Glomerular visceral epithelial cell (primary cell): ENCODE data around the gene HNF4A.

Source experiments
- DNase-seq: peaks from one replicate; pipeline ENCODE4 v3.0.0-alpha.2; 2016; ENCODE audit errors: extremely low spot score

The HNF4A gene

DNA sequence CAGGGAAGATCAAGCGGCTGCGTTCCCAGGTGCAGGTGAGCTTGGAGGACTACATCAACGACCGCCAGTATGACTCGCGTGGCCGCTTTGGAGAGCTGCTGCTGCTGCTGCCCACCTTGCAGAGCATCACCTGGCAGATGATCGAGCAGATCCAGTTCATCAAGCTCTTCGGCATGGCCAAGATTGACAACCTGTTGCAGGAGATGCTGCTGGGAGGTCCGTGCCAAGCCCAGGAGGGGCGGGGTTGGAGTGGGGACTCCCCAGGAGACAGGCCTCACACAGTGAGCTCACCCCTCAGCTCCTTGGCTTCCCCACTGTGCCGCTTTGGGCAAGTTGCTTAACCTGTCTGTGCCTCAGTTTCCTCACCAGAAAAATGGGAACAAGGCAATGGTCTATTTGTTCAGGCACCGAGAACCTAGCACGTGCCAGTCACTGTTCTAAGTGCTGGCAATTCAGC, 68.6 kb downstream of the HNF4A start:
- no peak for DNase-seq

DNA sequence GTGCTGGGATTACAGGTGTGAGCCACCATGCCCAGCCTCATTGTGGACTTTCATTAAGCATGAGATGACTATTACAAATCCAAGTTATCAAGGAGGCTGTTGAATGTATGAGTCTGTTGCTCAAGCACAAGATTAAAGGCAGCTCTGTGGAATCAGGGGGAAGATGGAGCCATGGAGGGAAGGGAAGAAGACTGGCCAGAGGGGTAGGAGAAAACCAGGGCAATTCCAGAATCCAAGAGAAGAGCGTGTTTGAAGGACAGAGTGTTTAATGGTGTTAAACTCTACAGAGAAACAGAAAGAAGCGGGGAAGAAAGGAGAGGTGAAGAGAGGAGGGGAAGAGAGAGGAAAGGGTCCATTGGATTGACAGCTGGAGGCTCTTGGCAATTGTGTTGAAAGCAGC, 70.4 kb downstream of the HNF4A start:
- DNase-seq: no peak

DNA sequence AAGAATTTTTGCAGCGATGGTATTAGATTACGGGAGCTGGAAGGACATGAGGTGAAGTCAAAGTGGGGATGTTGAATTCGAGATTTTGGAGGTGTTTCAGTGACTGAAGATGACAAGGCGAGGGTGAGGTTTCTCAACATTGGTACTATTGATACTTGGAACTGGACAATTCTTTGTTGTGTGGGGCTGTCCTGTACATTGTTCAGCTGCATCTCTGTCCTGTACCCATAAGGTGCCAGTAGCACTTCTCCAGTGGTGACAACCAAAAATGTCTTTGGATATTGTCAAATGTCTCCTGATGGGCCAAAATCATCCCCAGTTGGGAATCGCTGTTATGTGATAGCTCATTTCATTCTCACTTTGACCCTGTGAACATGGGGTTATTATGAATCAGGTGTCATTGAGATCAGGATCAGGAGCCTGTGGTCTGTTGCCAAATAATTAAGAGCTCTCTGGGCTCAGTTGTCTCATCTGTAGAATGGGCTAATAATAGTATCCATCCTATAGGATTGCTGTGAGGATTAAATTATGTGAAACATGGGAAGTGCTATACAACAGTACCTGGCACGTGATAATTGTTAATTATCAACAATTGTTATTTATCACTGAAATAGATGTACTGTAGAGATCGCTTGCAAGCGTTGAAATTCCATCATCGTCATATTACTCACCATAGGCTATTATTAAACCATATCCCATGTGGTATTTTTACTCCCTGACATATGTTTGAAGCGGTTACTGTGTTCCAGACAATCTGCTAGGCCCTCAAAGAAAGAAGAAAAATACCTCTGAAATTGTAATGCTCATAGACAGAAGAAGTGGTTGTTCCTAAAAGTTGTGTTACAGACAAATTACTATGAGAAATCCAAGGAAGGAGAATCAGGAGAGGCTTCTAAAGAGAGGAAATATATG, 71.6 kb downstream of the HNF4A start:
- DNase-seq: no peak

DNA sequence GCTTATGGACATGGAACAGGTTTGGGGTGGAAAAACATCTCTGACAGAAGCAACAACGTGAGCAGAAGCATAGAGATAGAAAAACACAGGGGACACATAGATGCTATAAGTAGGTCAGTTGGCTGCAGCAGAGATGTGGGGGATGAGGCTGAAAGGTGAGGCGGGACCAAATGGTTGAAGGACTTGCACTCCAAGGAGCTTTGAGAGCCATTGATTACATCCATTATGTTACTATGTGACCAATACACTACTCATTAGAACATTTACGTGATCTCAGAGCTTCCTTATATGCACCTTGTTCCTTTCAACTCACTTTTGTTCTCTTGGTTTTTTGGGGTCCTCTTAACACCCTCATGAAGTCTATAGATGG, 72.3 kb downstream of the HNF4A start:
- DNase-seq: no peak

DNA sequence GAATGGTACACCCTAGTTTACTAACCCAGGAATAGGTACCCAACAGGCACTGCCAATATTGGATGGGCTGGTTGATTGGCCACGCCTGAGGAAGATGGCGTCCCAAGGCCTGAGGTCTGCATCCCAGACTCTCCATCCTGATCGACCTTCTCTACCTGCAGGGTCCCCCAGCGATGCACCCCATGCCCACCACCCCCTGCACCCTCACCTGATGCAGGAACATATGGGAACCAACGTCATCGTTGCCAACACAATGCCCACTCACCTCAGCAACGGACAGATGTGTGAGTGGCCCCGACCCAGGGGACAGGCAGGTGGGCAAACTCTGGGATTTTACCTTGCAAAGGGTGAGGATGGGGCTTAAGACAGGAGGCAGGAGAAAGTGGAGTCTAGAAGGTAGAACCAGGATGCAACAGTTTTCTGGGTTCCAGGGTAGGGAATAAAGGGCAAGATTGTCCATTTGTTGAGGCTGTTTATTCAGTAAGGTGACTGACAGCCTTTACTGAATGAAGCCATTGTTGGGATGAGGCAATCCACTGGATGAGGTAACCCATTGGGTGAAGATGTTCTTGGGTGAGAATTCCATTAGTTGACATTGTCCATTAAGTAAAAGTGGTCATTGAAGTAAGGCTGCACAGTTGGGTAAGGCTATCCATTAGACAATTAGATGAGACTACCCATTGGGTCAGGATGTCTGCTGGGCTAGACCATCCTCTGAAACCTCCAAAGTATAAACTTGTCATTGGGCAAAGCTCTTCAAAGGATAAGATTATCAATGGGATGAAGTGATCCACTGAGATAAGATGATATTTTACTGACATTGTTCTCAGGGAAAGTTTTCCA, 72.9 kb downstream of the HNF4A start:
- no peak for DNase-seq

DNA sequence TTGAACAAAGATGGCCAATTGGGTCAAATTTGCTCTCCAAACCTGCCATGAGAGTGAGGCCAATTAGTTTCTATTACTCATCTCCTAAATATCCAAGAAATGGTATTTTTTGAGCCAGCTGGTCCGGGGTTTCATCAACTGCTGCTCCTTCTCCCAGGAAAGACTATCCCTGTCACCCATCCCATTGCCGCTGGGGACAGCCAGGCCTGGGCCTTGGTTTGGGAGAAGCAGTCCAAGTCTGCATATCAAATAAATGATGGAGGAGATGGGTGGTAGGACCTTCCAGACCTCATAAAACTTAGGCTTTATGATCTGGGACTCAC, 73.5 kb downstream of the HNF4A start:
- DNase-seq: no peak

DNA sequence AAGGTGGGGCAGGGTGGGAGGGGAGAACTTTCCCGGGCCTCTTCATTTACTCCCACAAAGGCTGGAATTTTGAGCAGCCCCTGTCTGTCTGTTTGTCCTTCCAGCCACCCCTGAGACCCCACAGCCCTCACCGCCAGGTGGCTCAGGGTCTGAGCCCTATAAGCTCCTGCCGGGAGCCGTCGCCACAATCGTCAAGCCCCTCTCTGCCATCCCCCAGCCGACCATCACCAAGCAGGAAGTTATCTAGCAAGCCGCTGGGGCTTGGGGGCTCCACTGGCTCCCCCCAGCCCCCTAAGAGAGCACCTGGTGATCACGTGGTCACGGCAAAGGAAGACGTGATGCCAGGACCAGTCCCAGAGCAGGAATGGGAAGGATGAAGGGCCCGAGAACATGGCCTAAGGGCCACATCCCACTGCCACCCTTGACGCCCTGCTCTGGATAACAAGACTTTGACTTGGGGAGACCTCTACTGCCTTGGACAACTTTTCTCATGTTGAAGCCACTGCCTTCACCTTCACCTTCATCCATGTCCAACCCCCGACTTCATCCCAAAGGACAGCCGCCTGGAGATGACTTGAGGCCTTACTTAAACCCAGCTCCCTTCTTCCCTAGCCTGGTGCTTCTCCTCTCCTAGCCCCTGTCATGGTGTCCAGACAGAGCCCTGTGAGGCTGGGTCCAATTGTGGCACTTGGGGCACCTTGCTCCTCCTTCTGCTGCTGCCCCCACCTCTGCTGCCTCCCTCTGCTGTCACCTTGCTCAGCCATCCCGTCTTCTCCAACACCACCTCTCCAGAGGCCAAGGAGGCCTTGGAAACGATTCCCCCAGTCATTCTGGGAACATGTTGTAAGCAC, 74.1 kb downstream of the HNF4A start:
- no peak for DNase-seq

DNA sequence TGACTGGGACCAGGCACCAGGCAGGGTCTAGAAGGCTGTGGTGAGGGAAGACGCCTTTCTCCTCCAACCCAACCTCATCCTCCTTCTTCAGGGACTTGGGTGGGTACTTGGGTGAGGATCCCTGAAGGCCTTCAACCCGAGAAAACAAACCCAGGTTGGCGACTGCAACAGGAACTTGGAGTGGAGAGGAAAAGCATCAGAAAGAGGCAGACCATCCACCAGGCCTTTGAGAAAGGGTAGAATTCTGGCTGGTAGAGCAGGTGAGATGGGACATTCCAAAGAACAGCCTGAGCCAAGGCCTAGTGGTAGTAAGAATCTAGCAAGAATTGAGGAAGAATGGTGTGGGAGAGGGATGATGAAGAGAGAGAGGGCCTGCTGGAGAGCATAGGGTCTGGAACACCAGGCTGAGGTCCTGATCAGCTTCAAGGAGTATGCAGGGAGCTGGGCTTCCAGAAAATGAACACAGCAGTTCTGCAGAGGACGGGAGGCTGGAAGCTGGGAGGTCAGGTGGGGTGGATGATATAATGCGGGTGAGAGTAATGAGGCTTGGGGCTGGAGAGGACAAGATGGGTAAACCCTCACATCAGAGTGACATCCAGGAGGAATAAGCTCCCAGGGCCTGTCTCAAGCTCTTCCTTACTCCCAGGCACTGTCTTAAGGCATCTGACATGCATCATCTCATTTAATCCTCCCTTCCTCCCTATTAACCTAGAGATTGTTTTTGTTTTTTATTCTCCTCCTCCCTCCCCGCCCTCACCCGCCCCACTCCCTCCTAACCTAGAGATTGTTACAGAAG, 75.0 kb downstream of the HNF4A start:
- no peak for DNase-seq

DNA sequence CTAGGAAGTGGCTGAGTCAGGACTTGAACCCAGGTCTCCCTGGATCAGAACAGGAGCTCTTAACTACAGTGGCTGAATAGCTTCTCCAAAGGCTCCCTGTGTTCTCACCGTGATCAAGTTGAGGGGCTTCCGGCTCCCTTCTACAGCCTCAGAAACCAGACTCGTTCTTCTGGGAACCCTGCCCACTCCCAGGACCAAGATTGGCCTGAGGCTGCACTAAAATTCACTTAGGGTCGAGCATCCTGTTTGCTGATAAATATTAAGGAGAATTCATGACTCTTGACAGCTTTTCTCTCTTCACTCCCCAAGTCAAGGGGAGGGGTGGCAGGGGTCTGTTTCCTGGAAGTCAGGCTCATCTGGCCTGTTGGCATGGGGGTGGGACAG, 75.6 kb downstream of the HNF4A start:
- no peak for DNase-seq

DNA sequence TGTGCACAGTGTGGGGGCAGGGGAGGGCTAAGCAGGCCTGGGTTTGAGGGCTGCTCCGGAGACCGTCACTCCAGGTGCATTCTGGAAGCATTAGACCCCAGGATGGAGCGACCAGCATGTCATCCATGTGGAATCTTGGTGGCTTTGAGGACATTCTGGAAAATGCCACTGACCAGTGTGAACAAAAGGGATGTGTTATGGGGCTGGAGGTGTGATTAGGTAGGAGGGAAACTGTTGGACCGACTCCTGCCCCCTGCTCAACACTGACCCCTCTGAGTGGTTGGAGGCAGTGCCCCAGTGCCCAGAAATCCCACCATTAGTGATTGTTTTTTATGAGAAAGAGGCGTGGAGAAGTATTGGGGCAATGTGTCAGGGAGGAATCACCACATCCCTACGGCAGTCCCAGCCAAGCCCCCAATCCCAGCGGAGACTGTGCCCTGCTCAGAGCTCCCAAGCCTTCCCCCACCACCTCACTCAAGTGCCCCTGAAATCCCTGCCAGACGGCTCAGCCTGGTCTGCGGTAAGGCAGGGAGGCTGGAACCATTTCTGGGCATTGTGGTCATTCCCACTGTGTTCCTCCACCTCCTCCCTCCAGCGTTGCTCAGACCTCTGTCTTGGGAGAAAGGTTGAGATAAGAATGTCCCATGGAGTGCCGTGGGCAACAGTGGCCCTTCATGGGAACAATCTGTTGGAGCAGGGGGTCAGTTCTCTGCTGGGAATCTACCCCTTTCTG, 76.2 kb downstream of the HNF4A start:
- no peak for DNase-seq

DNA sequence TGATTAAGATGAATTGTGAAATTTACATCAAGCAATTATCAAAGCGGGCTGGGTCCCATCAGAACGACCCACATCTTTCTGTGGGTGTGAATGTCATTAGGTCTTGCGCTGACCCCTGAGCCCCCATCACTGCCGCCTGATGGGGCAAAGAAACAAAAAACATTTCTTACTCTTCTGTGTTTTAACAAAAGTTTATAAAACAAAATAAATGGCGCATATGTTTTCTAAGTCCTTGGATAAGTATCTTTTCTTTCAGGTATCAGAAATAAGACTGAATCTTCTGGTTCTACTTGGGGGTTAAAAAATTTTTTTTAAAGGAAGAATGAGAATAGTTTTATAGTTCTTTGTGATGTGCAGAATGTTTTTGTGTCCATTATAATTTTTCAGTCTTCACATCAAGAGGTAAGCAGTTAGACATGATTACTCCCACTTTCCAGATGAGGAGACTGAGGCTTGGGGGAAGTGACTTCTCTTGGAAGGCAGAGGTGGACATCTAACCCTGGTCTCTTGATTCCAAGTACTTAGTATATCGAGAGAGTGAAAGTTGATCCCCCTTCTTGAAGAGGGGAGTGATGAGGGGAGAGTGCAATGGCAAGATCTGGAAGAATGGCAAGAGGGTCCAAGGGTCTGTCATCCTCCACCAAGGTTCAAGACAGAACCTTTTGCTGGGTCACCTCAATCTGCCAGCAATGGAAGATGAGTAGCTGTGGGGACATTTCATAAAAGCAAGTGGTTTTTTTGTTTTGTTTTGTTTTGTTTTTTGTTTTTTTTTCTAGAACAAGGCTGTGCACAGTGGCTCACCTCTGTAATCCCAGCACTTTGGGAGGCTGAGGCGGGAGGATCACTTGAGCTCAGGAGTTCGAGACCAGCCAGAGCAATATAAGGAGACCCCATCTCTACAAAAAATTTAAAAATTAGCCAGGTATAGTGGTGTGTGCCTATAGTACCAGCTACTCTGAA, 77.4 kb downstream of the HNF4A start:
- no peak for DNase-seq

DNA sequence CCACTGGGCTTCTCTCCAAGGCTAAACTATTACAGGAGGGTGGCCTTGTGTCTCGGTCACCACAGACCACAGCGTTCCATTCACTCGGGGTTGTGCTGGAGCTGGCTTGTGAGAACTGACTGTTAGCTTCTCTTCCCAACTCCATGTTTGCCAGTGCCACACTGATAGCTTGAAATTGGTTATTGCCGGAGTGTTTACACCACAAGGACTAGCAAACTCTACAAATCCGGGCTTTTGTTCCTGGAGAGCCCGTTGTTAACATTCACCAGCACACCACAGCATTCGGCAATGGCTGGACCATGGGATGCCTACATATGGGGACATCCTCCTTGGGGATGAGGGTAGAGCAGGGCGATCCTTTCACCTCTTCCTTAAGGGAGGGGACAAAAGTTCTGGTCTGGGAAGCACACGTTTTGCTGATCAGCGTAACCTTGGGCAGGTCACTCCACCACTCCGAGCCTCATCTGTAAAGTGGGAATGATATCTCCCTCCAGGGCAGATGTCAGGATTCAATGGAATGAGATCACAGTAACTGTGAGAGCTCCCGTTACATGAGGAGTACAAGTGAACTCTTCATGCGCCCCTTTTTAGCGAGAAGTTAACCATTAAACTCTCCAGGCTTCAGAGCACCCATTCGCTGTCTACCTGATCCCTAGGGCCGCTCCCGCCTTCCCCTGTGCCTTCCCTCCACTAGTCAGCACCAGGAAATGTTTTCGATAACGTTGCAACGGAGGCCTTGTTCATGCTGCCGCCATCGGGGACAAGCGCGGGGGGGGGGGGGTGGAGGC, 78.4 kb downstream of the HNF4A start:
- no peak for DNase-seq

DNA sequence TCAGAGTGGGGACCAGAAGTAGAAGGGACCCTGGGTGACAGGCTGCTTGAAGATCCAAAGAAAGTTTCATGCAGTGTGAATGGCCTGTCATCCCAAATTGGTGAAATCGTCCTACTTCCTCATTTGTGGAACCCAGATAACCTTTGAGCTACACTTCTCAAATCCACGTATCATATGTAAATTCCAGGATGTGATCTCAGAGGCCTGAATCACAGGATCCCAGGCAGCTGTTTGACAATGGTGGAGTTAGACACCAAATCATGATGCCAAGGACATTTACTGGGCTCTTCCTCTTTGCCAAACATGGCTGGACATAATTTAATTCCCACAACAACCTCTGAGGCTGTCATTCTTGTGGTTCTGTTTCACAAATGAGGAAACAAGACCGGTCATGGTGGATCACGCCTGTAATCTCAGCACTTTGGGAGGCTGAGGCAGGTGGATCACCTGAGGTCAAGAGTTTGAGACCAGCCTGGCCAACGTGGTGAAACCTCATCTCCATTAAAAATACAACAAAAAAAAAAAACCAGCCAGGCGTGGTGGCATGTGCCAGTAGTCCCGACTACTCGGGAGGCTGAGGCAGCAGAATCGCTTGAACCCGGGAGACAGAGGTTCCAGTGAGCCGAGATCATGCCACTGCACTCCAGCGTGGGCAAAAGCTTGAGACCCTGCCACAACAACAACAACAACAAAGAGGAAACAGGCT, 80.3 kb downstream of the HNF4A start:
- no peak for DNase-seq

DNA sequence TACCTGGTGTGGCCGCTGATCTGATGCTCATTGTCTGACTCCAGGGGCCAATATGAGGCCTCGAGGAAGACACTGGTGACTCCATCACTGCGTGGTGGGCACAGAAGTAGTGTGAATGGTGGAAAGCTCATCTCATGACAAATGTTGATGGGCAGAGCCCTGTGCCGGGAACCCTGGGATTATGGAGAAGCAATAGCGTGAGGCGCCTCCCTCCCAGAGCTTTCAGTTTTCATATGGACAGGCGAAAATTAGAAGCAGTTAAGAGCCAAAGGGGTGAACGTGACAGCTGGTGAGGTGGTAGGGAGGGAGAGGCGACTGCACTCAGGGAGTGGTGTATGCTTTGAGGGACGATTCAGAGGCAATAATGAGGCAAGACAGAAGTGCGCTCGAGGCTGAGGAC, 80.9 kb downstream of the HNF4A start:
- DNase-seq: no peak

DNA sequence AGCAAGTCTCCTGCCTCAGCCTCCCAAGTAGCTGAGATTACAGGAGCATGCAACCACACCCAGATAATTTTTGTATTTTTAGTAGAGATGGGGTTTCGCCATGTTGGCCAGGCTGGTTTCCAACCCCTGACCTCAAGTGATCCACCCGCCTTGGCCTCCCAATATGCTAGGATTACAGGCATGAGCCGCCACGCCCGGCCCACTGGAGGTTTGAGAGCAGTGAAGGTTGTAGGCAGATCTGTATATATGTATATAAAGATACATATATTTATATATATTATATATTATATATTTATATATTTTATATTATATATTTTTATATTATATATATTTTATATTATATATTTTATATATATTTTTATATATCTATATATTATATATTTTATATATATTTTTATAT, 82.0 kb downstream of the HNF4A start:
- DNase-seq: no peak

DNA sequence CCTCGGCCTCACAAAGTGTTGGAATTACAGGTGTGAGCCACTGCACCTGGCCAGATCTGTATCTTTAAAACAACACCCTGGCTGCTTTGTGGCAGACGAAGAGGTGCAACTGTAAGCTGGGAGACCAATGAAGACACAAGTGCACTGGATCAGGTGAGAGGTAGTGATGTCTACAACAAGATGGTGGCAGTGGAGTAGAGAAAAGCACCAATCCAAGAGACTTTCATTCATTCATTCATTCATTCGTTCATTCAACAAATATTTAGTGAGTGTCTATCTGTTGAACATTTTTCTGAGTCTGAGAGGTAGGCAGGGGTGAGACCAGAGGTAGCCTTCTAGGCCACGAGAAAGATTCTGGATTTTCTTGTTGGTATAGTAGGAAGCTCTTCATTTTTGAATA, 83.3 kb downstream of the HNF4A start:
- no peak for DNase-seq

DNA sequence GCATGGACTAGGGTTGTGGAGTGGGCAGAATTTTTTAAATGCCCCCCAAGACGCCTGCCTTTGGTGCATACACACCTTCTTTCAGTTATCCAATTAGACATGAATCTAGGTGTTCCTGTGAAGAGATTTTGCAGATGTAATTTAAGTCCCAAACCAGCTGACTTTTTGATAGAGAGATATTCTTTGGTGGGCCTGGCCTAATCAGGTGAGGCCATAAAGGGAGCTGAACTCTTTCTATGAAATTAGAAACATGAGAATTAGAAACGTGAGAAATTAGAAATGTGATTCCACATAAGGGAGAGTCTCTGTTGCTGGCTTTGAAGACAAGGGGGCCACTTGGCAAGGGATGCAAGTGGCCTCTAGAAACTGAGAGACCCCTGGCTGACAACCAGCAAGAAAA, 83.8 kb downstream of the HNF4A start:
- no peak for DNase-seq
